ENCODE data around the gene CXCL9.
"Not testable (repeated sequence)": the region's sequence is repeated elsewhere in the genome, so short reads cannot be mapped to it uniquely, and the experiment has no call there.

CXCL9 gene

GRCh38 chr4:76011700-76012387 is 4.5 kb upstream of the CXCL9 start:
- no peak for DNase-seq

DNA sequence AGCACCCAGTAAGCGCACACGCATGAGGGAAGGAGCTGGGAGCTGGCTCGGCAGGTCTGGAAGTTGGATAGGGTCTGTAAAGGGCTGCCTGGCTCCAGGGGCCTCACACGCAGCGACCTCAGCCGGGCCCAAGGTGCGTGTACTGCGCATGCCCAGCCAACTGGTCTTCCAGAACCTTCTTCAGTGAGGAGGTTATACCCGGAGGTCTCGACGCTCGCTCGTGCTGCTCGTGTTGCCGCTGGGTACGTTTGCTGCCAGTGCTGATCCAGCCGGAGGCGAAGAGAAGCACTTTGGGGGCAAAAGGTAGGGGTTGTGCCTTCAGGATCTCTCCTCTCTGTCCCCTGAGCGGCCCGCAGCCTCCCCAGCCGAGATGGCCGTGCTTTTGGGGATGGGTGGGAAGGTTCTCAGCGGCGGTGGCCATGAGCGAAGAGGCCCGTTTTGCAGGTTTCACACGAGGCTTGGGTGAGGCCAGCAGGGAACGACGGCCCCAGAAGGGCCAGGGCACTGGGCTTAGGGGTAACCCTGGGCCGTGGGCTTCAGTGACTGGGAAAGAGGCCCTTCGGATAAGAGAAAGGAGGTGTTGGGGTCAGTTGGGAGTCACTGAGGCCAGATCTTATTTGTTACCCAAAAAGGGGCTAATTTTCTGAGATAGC is 3.8 kb upstream of the CXCL9 start:
- no peak for DNase-seq

DNA sequence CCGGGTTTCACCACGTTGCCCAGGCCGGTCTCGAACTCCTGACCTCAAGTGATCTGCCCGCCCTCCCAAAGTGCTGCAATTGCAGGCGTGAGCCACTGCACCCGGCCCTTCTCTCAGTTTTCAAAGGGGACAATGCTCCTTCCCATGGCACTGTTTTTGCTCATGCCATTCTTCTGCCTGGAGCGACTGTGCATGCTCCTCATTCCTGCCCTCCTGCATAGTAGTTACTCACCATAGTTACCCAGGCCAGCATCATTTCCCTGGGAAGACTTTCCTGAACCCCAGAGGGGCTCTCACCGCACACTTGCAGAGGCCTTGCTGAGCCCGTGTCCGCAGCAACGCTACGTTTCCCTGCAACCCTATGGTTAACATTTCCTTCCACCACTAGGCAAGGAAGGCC is 3.3 kb upstream of the CXCL9 start:
- no peak for DNase-seq

GRCh38 chr4:76009311-76009710 is 2.0 kb upstream of the CXCL9 start:
- no peak for DNase-seq

DNA sequence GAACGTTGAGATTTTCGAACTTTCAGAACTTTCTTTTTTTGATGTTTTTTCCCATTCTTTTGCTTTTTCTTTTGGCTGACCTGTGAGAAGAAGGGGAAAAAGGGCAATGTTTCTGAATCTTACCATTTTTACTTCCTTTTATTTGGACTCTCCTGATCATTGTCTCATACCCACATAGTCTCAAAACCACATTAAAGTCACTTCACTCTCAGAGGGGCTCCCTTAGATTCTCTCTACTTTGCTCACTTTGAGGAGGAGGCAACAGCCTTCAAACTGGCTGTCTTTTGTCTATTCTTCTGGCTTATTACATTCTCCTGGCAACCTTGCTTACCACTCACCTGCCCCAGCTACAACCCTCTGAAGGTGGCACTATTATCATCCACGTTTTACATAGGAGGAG is 3.7 kb downstream of the CXCL9 start:
- DNase-seq: no peak

GRCh38 chr4:76003035-76003434 is 4.3 kb downstream of the CXCL9 start:
- no peak for DNase-seq

DNA sequence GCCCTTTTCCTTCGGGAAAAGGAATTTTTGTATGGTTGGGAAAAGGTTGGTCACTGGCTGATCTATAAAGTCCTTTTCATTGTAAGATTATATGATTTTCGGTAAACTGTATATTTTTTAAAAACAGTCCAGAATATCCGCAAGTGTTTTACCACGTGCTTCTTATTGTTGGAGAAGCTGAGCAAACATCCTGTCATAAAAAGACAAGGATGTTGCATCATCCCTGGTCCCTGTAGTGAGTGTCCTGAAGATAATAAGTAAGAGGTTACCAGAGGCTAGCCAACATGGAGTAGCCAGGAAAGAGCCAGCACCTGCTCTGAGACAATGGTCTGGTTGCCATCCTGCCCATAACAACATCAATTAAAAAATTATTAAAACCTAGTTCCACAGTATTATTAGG is 5.1 kb downstream of the CXCL9 start:
- no peak for DNase-seq

DNA sequence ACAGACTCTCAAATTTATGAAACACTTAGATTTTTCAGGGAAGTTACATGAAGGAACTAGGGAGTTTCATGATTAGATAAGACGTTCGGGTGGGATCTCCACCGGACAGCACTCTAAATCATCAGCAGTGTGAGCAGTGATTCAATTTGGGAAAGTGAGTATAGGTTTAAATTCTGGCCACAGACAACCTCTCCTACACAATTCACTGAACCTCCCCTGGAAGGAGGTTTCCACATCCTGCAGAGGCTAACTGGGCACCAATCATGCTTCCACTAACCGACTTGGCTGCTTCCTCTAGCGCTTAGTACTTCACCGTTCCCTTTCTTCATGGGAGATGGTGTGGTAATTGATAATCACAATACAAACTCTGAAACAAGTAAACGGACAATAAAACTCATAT is 5.6 kb downstream of the CXCL9 start:
- DNase-seq: no peak

GRCh38 chr4:76000279-76000678 is 7.0 kb downstream of the CXCL9 start:
- DNase-seq: no peak

- DNase-seq: not testable (repeated sequence)
These were observed 8.7 kb downstream of the CXCL9 start for GRCh38 chr4:75998525-75999147.

DNA sequence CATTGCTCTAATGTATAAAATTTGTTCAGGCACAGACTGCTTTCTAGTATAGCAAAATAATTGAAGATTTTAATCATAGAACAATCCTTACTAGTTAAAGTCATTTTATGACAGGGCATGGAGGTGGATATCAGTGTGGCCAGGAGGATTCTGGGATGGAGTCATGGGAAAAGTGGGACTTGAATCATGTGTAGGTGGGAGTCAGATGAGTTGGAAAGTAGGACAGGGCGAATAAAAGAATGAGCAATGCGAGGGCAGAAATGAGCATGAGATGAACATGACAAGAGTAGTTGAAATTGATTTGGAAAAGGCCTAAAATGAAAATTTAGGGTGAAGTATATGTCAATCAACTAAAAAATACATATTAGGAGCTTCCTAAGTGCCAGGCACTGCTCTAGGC is 9.4 kb downstream of the CXCL9 start:
- DNase-seq: no peak

GRCh38 chr4:75997081-75997480 is 10.2 kb downstream of the CXCL9 start:
- no peak for DNase-seq

GRCh38 chr4:75995727-75996126 is 11.6 kb downstream of the CXCL9 start:
- DNase-seq: no peak

DNA sequence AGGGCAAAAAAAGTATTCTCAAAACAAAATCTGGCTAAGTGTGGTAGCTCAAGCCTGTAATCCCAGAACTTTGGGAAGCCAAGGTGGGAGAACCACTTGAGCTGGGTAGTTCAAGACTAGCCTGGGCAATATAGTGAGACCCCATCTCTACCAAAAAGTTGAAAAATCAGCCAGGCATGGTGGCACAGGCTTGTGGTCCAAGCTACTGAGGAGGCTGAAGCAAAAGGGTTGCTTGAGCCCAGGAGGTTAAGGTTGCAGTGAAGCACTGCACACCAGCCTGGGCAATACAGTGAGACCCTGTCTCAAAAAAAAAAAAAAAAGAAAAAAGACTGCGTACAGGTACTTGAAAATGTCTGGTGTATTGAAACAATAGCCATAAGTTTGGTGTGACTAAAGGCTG is 14.8 kb downstream of the CXCL9 start:
- no peak for DNase-seq

GRCh38 chr4:75989846-75990528 is 17.3 kb downstream of the CXCL9 start:
- no peak for DNase-seq

DNA sequence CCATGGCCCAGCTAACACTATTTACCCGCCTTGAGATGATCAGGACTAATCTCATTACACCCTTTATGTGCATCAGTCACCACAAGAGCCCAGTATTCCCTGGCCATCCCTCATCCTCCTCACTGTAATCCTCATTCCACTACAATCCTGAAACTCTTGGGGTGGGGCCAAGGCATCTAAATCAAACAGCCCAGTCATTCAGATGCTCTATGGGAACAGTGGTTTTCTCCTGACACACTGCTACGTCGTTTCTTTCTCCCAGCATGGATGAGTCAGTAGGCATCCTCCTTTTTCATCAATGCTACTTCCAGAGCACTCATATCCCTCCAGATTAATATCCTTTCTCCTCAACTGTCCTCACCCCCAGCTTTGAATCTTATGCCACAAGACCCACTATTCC is 22.2 kb downstream of the CXCL9 start:
- DNase-seq: no peak

DNA sequence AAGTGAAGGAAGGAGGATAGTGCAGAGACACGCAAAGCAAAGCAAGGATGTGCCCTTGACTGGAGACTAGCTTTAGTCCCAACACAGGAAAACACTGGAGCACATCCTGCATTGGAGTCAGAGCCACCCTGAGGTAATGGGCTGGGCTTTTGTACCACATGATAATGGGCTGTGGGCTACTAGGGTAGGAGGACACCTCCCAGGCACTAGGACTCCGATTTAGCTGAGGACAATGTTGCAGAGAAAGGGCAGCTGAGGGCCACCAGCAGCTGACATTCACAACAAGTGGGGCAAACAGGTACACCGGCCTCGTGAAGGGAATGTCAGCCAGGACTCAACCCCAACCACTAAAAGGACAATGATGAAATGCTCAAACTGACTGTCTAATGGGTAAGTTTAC is 26.7 kb downstream of the CXCL9 start:
- no peak for DNase-seq

DNA sequence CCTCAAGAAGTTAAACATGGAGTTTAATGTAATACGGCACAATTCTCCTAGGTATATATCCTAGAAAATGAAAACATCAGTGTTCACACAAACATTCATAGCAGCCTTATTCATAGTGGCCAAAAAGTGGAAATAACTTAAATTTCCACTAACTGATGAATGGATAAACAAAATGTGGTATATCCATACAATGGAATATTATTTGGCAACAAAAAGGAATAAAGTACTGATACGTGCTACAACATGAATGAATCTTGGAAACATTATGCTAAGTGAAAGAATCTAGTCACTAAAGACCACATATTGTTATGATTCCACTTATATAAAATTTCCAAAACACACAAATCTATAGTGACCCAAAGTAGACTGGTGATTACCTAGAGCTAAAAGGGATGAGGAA is 31.1 kb downstream of the CXCL9 start:
- no peak for DNase-seq

GRCh38 chr4:75973766-75974165 is 33.5 kb downstream of the CXCL9 start:
- DNase-seq: no peak

- no peak for DNase-seq
These were observed 39.2 kb downstream of the CXCL9 start for GRCh38 chr4:75968084-75968483.

GRCh38 chr4:75963558-75963957 is 43.8 kb downstream of the CXCL9 start:
- no peak for DNase-seq

GRCh38 chr4:75962072-75962471 is 45.2 kb downstream of the CXCL9 start:
- not testable (repeated sequence) for DNase-seq

GRCh38 chr4:75958546-75958945 is 48.8 kb downstream of the CXCL9 start:
- not testable (repeated sequence) for DNase-seq

- not testable (repeated sequence) for DNase-seq
These were observed 52.5 kb downstream of the CXCL9 start for GRCh38 chr4:75954811-75955210.

Data from cerebellar nuclear complex (tissue), 1 donor.